ENCODE results near the gene NXPH4. TPM values are rescaled to one million over a fixed set of nuclear protein-coding genes. Genes with fewer than 3 reads are reported as not detected.
A peak's percentile ranks its signal among the peaks of the same experiment; 100 is the strongest.

NXPH4 gene
- total RNA-seq, 2 experiments from 2014 or later, result 5.3 to 10.5 TPM

DNA sequence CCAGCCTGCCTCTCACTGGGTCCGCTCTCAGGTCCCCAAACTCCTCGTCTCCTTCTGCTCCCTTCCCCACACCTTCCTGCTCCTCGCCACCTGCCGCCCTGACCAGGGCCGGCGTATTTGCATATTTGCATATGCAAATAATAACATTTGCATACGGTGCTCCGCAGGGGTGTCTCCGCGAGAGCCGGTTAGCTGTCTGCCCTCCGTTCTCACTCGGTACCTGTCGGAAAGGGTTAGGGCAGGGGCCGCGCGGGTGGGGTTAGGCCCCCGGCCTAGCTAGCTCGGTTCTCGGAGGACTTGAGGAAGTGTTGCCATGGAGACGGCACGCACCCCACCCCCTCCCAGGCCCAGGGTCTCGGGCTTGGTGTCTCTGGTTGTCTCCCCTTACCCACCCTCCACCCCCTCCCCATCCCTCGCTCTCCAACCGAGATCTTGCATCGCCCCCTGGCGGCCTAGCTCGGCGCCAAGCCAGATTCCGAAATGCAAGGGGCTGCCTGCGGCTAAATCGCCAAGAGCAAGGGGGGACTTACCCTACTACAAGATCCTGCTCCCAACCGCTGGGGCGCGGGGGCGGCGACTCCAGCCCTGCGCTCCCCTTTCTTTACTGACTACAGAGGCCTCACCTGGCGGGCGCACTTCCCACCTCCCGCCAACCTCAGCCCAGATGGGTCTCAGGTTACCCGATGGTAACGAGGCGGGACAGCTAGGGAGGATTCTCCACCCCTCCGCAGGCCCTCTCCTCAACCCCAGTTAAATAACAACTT is 26.3 kb downstream of the NXPH4 start:
- TF ChIP-seq, protein P1, sequence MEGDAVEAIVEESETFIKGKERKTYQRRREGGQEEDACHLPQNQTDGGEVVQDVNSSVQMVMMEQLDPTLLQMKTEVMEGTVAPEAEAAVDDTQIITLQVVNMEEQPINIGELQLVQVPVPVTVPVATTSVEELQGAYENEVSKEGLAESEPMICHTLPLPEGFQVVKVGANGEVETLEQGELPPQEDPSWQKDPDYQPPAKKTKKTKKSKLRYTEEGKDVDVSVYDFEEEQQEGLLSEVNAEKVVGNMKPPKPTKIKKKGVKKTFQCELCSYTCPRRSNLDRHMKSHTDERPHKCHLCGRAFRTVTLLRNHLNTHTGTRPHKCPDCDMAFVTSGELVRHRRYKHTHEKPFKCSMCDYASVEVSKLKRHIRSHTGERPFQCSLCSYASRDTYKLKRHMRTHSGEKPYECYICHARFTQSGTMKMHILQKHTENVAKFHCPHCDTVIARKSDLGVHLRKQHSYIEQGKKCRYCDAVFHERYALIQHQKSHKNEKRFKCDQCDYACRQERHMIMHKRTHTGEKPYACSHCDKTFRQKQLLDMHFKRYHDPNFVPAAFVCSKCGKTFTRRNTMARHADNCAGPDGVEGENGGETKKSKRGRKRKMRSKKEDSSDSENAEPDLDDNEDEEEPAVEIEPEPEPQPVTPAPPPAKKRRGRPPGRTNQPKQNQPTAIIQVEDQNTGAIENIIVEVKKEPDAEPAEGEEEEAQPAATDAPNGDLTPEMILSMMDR (conservative IDR thresholded peaks at IDR 0.05; ENCODE audit: low read length), result peak; percentile 82
- TF ChIP-seq EZH2phosphoT487 (IDR thresholded peaks at IDR 0.05; ENCODE audit: borderline replicate concordance, low read depth, low read length), result no peak
- Histone ChIP-seq H3K36me3 (ENCODE audit: insufficient read depth, low read length) (no peaks in the 10 kb centered on the region), H3K4me1 (ENCODE audit: insufficient read depth, low read length, poor library complexity, severe bottlenecking) (peaks cover 39% of the 10 kb centered on the region), H4K20me1 (ENCODE audit: insufficient read depth, low read length) (no peaks in the 10 kb centered on the region), H3K79me2 (ENCODE audit: insufficient read depth, low read depth, low read length) (no peaks in the 10 kb centered on the region), H3K9me2 (ENCODE audit: insufficient read depth, low read length) (no peaks in the 10 kb centered on the region), H3K9me3 (ENCODE audit: low read length) (no peaks in the 10 kb centered on the region), H3K4me3 (ENCODE audit: low read depth, low read length, poor library complexity, severe bottlenecking) (peak overlapping the region; percentile 74), H3K27ac (ENCODE audit: low read depth, low read length, poor library complexity, severe bottlenecking) (peak overlapping the region; percentile 92), H2AFZ (ENCODE audit: low read length) (peak overlapping the region; percentile 60; the same call in 1 of the 2 replicates), H3K4me2 (ENCODE audit: low read length) (peak overlapping the region; percentile 99)
- intact Hi-C loops (cut with micrococcal nuclease; ENCODE audit: unreplicated experiment), result loop anchor here (1.0 to 5.0 kb wide), 4 partner anchors 30 to 509 kb away; partner anchors contain the start of genes CDK4 and STAT6
- DNase-seq (ENCODE audit: low spot score), result peak; percentile 97
- no TSS peak for BruUV-seq (replicated peaks)
- POLR2A ChIA-PET, result interaction anchor here (0.6 to 7.3 kb wide), 7 partner anchors 9 to 235 kb away, joined by 3 to 69 read pairs (median 4); partner anchors contain the start of genes INHBE and SHMT2
- CTCF ChIA-PET (ENCODE audit: unreplicated experiment), result interaction anchor here (0.7 to 4.5 kb wide), 8 partner anchors 13 to 215 kb away, joined by 3 to 32 read pairs (median 4); partner anchors contain the start of gene SHMT2

DNA sequence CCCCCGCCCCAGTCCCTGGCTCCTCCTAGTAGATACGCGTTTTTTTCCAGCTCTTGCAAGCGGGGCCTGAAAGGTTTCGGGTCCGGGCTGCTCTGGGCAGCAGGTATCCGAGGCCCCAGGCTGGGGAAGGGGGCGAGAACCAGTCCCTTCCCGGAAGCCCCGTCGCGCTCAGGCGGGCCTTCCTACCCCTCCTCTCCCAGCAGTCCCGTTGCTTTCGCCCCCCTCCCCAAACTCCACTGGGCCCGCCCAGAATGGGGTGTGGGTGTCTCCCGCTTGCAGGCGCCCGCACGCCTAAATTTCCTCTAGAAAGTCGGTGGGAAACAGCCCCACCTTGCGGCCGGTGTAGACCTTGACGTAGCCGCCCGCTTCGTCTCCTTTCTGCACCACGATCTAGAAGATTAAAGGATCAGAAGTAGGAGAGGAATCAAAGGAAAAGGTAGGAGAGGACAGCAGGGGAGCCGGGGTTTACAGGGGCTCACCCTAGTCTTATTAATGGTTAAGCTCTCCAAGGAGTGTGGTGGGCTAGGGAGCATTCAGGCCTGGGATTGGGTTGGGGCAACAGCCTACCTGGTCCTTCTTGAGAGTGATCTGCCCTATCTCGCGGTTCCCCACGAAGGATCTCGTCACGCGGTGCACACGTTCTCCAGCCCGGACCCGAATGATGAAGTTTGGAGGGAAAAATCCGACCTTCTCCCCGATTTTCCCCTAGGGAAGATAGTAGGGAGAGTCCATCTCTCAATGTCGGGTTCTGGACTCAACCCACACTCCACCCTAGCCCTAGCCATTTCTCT is 27.1 kb downstream of the NXPH4 start:
- no TSS peak for BruUV-seq (replicated peaks)
- Histone ChIP-seq H3K9me3 (ENCODE audit: low read length) (no peaks in the 10 kb centered on the region), H3K36me3 (ENCODE audit: insufficient read depth, low read length) (no peaks in the 10 kb centered on the region), H4K20me1 (ENCODE audit: insufficient read depth, low read length) (no peaks in the 10 kb centered on the region), H3K27ac (ENCODE audit: low read depth, low read length, poor library complexity, severe bottlenecking) (peak overlapping the region; percentile 92), H3K9me2 (ENCODE audit: insufficient read depth, low read length) (no peaks in the 10 kb centered on the region), H2AFZ (ENCODE audit: low read length) (peak overlapping the region; percentile 60; the same call in 1 of the 2 replicates), H3K79me2 (ENCODE audit: insufficient read depth, low read depth, low read length) (no peaks in the 10 kb centered on the region), H3K4me3 (ENCODE audit: low read depth, low read length, poor library complexity, severe bottlenecking) (peak overlapping the region; percentile 74), H3K4me1 (ENCODE audit: insufficient read depth, low read length, poor library complexity, severe bottlenecking) (peaks cover 30% of the 10 kb centered on the region), H3K4me2 (ENCODE audit: low read length) (peak overlapping the region; percentile 99)
- CTCF ChIA-PET (ENCODE audit: unreplicated experiment), result interaction anchor here (0.5 to 4.5 kb wide), 10 partner anchors 14 to 215 kb away, joined by 3 to 32 read pairs (median 3); partner anchors contain the start of genes INHBE and SHMT2
- intact Hi-C loops (cut with micrococcal nuclease; ENCODE audit: unreplicated experiment), result loop anchor here (1.0 to 5.0 kb wide), 4 partner anchors 30 to 509 kb away; partner anchors contain the start of genes CDK4 and STAT6
- POLR2A ChIA-PET, result interaction anchor here (0.6 to 7.3 kb wide), 6 partner anchors 9 to 212 kb away, joined by 3 to 69 read pairs (median 12); partner anchors contain the start of genes INHBE and SHMT2
- TF ChIP-seq, protein P1 (conservative IDR thresholded peaks at IDR 0.05; ENCODE audit: low read length), result peak; percentile 84
- TF ChIP-seq EZH2phosphoT487 (IDR thresholded peaks at IDR 0.05; ENCODE audit: borderline replicate concordance, low read depth, low read length), result no peak
- peak; percentile 87 for DNase-seq (ENCODE audit: low spot score)
